Measurements from ENCODE around the gene NIPSNAP2.
"Not testable (repeated sequence)": the region's sequence is repeated elsewhere in the genome, so short reads cannot be mapped to it uniquely, and the experiment has no call there.

The NIPSNAP2 gene

DNA sequence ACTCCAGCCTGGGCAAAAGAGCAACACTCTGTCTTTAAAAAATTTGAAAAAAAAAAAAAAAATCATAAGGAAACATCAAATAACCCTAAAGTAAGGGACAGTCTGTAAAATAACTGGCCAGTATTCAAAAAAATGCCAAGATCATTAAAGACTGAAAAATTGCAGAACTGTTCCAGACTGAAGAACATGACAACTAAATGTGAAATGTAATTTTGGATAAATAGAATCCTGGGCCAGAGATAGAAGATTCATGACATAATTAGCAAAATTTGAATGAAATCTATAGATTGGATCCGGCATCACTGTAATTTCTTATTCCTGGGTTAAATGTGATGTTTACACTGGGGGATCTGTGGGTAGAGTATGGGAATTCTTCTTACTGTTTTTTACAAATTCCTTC lies 83.9 kb downstream of the NIPSNAP2 start:
- no peak for DNase-seq (ENCODE audit: low read depth)
- H3K4me3 ChIP-seq (ENCODE audit: low read depth, low read length): no peak overlapping the region
- TF ChIP-seq CTCF (IDR thresholded peaks at IDR 0.05; ENCODE audit: insufficient read depth, low read depth, low read length, missing control alignments): no peak

DNA sequence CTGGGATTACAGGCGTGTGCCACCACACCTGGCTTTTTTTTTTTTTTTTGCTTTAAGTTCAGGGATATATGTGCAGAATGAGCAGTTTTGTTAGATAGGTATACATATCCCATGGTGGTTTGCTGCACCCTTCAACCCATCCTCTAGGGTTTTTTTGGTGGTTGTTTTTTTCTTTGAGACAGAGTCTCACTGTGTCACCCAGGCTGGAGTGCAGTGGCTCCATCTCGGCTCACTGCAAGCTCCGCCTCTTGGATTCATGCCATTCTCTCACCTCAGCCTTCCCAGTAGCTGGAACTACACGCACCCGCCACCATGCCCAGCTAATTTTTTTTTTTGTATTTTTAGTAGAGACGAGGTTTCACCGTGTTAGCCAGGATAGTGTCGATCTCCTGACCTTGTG lies 84.4 kb downstream of the NIPSNAP2 start:
- H3K4me3 ChIP-seq (ENCODE audit: low read depth, low read length); DNase-seq (ENCODE audit: low read depth): not testable (repeated sequence)

Data from GM12865 (cell line).